HepG2 (cell line): ENCODE results near the gene FAM83C. TPM values are rescaled to one million over a fixed set of nuclear protein-coding genes. Genes with fewer than 3 reads are reported as not detected.

Experiments
- CCDC6 ChIP-seq: sonication (generic); formaldehyde crosslinking; IDR thresholded peaks from 2 replicates; pipeline ENCODE4 v1.8.1; 2022; ENCODE audit warnings: mild to moderate bottlenecking, missing genetic modification reagents, moderate library complexity
- EED ChIP-seq: sonication (generic); formaldehyde crosslinking; IDR thresholded peaks from 2 replicates; pipeline ENCODE4 v1.5.0; 2020; ENCODE audit warnings: mild to moderate bottlenecking, missing genetic modification reagents
- HOXA5 ChIP-seq: sonication (generic); formaldehyde crosslinking; IDR thresholded peaks from 2 replicates; pipeline ENCODE4 v1.4.0; 2020; ENCODE audit warnings: missing genetic modification reagents
- KDM2A ChIP-seq: sonication (generic); formaldehyde crosslinking; IDR thresholded peaks from 2 replicates; pipeline ENCODE4 v1.4.0; 2020; ENCODE audit warnings: low read depth, missing genetic modification reagents, borderline replicate concordance
- KDM4B ChIP-seq: sonication (generic); formaldehyde crosslinking; IDR thresholded peaks from 2 replicates; pipeline ENCODE4 v1.4.0; 2020; ENCODE audit warnings: missing genetic modification reagents
- NBN ChIP-seq: fragments of 450-650 bp; conservative IDR thresholded peaks from 2 replicates; pipeline ENCODE4 v1.6.1; 2017
- SALL1 ChIP-seq: sonication (generic); formaldehyde crosslinking; IDR thresholded peaks from 2 replicates; pipeline ENCODE4 v1.8.0; 2022; ENCODE audit warnings: mild to moderate bottlenecking, missing genetic modification reagents
- SP2 ChIP-seq: sonication (generic); formaldehyde crosslinking; IDR thresholded peaks from 2 replicates; pipeline ENCODE4 v1.5.1; 2020; ENCODE audit warnings: mild to moderate bottlenecking, missing genetic modification reagents
- STAG1 ChIP-seq: sonication (generic); formaldehyde crosslinking; IDR thresholded peaks from 2 replicates; pipeline ENCODE4 v1.4.0; 2020; ENCODE audit warnings: missing genetic modification reagents
- ZNF121 ChIP-seq: sonication (generic); formaldehyde crosslinking; IDR thresholded peaks from 2 replicates; pipeline ENCODE4 v1.5.0; 2020; ENCODE audit warnings: mild to moderate bottlenecking, missing genetic modification reagents
- ZNF343 ChIP-seq: sonication (generic); formaldehyde crosslinking; IDR thresholded peaks from 2 replicates; pipeline ENCODE4 v1.4.0; 2020; ENCODE audit warnings: mild to moderate bottlenecking, missing genetic modification reagents
- ZNF552 ChIP-seq: sonication (generic); formaldehyde crosslinking; IDR thresholded peaks from 2 replicates; pipeline ENCODE4 v1.9.0; 2022; ENCODE audit warnings: missing genetic modification reagents, mild to moderate bottlenecking, borderline replicate concordance
- ZNF788 ChIP-seq: sonication (generic); formaldehyde crosslinking; IDR thresholded peaks from 2 replicates; pipeline ENCODE4 v1.5.0; 2020; ENCODE audit warnings: mild to moderate bottlenecking, missing genetic modification reagents, borderline replicate concordance
- polyA plus RNA-seq, 8 experiments: library from polyadenylated mRNA; depleted of rRNA in 3 of 8; stranded (reverse) in 7 of 8; unstranded in 1 of 8; fragments of >200 nt; fragmentation: Illumina TruSeq in 4 of 8; extraction: Trizol in 4 of 8; gene quantifications; 2 replicates each; pipeline versions ENCODE4 v1.2.1 to v1.2.3, GENCODE V29; 2011 to 2016; ENCODE audit warnings: low read depth in 4 of 8, missing spikeins in 1 of 8, mixed read lengths in 1 of 8; ENCODE audit not compliant: insufficient read depth in 1 of 8
- total RNA-seq, 5 experiments: library from RNA; depleted of rRNA; stranded (reverse); fragments of >200 nt; fragmentation: Illumina TruSeq; extraction: Trizol; gene quantifications; 2 replicates each; pipeline ENCODE4 v1.2.3, GENCODE V29; 2016; ENCODE audit warnings: low read depth in 1 of 5
- TF ChIP-seq, protein P1 (sequence below): sonication (generic); formaldehyde crosslinking; IDR thresholded peaks from 2 replicates; pipeline ENCODE4 v1.4.0; 2020; ENCODE audit warnings: mild to moderate bottlenecking, missing genetic modification reagents
- TF ChIP-seq, protein P2 (sequence below): conservative IDR thresholded peaks from 2 replicates; pipeline ENCODE4 v1.6.1; 2018; ENCODE audit warnings: missing genetic modification reagents
- TF ChIP-seq, protein P3 (sequence below): sonication (generic); formaldehyde crosslinking; IDR thresholded peaks from 2 replicates; pipeline ENCODE4 v1.5.1; 2020; ENCODE audit warnings: mild to moderate bottlenecking, missing genetic modification reagents

The FAM83C gene
- total and polyA plus RNA-seq, 2 of the 13 experiments (the other 11 are each of a cell fraction or from before 2014, with no cell fraction given): 0.04 TPM; not detected in 1

DNA sequence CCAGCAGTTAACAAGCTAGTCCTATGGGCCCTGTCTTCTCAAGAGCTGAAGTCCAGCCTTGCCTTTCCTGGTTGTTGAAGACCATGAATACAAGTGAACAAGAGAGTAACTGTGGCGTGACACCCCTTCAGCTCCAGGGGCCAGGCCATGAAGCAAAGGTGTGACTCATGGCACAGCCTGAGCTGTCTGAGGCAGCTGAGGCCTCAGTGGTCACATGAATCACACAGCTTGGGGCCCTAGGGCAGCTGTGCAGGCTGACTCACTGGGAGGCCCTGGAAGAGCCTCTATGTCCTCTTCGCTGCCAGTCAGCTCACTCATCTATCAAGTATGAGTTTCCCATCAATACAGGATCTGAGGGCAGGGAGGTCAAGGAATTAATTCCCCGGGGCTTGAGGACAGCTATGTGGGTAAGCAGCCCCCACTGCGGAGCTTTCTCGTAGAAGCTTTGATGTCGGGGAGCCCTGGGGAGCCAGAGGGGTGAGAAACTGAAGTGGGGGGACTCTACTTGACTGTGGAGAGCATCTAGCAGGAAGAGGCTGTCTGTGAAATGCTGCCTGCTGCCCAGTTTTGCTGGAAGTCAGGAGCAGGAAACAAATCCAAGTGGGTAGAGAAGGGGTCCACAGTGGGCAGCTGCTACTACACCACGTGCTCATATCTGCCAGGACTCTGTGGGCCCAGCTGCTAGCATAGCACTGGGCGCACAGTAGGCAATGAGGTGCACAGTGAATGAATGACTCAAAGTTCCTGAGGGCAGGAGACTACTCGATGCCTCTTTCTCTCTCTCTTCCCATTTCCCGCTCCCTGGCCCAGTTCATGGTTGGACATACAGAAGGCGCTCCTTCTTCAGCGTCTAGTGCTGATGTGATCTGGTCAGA is 13.7 kb upstream of the FAM83C start (continued):
- TF ChIP-seq, protein P1, sequence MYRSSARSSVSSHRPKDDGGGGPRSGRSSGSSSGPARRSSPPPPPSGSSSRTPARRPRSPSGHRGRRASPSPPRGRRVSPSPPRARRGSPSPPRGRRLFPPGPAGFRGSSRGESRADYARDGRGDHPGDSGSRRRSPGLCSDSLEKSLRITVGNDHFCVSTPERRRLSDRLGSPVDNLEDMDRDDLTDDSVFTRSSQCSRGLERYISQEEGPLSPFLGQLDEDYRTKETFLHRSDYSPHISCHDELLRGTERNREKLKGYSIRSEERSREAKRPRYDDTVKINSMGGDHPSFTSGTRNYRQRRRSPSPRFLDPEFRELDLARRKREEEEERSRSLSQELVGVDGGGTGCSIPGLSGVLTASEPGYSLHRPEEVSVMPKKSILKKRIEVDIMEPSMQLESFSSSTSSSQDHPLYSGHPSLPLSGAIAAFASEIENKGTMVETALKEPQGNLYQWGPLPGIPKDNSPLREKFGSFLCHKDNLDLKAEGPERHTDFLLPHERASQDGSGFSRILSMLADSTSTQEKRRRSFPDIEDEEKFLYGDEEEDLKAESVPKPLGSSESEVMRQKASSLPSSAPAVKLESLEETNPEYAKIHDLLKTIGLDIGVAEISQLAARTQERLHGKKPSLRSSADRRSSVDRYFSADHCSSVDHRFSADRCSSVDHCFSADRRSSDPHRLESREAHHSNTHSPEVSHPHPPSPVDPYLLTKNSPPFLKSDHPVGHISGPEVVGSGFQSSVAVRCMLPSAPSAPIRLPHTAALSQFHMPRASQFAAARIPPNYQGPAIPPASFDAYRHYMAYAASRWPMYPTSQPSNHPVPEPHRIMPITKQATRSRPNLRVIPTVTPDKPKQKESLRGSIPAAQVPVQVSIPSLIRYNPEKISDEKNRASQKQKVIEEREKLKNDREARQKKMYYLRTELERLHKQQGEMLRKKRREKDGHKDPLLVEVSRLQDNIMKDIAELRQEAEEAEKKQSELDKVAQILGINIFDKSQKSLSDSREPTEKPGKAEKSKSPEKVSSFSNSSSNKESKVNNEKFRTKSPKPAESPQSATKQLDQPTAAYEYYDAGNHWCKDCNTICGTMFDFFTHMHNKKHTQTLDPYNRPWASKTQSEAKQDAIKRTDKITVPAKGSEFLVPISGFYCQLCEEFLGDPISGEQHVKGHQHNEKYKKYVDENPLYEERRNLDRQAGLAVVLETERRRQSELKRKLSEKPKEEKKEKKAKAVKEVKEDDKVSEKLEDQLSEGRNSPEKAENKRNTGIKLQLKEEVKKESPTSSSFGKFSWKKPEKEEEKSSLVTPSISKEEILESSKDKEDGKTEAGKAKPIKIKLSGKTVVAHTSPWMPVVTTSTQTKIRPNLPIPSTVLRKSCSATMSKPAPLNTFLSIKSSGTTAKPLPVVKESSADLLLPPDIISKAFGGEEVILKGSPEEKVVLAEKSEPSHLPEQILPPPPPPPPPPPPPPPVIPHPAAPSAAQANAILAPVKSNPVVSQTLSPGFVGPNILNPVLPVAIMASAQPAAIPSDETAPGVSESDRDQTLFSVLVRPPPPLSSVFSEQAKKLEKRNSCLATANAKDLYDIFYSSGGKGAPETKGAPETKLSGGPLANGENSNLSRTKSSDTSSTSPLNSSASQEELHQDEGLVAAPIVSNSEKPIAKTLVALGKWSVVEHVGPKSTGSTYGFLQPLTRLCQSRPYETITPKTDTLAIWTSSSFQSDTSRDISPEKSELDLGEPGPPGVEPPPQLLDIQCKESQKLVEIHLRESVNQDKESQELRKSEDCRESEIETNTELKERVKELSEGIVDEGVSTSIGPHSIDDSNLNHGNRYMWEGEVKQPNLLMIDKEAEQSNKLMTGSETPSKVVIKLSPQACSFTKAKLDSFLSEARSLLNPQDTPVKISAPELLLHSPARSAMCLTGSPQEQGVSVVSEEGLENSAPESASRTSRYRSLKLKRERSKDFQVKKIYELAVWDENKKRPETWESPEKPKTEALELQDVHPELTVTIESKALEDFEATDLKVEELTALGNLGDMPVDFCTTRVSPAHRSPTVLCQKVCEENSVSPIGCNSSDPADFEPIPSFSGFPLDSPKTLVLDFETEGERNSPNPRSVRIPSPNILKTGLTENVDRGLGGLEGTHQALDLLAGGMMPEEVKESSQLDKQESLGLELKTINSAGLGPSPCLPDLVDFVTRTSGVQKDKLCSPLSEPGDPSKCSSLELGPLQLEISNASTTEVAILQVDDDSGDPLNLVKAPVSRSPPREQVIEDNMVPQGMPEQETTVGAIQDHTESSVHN (CRISPR knock-in tag): no peak
- TF ChIP-seq EED (CRISPR knock-in tag): no peak
- TF ChIP-seq, protein P2, sequence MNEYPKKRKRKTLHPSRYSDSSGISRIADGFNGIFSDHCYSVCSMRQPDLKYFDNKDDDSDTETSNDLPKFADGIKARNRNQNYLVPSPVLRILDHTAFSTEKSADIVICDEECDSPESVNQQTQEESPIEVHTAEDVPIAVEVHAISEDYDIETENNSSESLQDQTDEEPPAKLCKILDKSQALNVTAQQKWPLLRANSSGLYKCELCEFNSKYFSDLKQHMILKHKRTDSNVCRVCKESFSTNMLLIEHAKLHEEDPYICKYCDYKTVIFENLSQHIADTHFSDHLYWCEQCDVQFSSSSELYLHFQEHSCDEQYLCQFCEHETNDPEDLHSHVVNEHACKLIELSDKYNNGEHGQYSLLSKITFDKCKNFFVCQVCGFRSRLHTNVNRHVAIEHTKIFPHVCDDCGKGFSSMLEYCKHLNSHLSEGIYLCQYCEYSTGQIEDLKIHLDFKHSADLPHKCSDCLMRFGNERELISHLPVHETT: no peak
- no peak for TF ChIP-seq HOXA5 (CRISPR knock-in tag)
- TF ChIP-seq KDM2A (CRISPR knock-in tag): peak; percentile 84
- TF ChIP-seq NBN: no peak
- TF ChIP-seq SP2 (CRISPR knock-in tag): no peak
- no peak for TF ChIP-seq ZNF343
- 0 out of 2 replicates have a peak, but pooled peaks have one; percentile 23 for TF ChIP-seq KDM4B (CRISPR knock-in tag)
- no peak; the same call in 1 of the 2 replicates for TF ChIP-seq STAG1 (CRISPR knock-in tag)
- TF ChIP-seq ZNF788: no peak
- no peak for TF ChIP-seq ZNF121 (CRISPR knock-in tag)
- TF ChIP-seq SALL1 (CRISPR knock-in tag): peak; percentile 79; the same call in 1 of the 2 replicates
- no peak for TF ChIP-seq CCDC6 (CRISPR knock-in tag)
- TF ChIP-seq, protein P3, sequence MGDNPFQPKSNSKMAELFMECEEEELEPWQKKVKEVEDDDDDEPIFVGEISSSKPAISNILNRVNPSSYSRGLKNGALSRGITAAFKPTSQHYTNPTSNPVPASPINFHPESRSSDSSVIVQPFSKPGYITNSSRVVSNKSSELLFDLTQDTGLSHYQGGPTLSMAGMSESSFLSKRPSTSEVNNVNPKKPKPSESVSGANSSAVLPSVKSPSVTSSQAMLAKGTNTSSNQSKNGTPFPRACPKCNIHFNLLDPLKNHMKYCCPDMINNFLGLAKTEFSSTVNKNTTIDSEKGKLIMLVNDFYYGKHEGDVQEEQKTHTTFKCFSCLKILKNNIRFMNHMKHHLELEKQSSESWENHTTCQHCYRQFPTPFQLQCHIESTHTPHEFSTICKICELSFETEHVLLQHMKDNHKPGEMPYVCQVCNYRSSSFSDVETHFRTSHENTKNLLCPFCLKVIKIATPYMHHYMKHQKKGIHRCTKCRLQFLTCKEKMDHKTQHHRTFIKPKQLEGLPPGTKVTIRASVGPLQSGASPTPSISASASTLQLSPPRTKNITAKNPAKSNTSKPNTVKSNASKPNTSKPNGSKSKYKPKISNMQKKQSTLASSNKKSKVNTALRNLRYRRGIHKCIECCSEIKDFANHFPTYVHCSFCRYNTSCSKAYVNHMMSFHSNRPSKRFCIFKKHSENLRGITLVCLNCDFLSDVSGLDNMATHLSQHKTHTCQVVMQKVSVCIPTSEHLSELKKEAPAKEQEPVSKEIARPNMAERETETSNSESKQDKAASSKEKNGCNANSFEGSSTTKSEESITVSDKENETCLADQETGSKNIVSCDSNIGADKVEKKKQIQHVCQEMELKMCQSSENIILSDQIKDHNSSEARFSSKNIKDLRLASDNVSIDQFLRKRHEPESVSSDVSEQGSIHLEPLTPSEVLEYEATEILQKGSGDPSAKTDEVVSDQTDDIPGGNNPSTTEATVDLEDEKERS (CRISPR knock-in tag): no peak
- no peak for TF ChIP-seq ZNF552 (CRISPR knock-in tag)
